Aorta (tissue), 5 donors: Measurements from ENCODE around the gene MANBA. TPM values are rescaled to one million over a fixed set of nuclear protein-coding genes. Genes with fewer than 3 reads are reported as not detected.
A peak's percentile ranks its signal among the peaks of the same experiment; 100 is the strongest.

Source experiments
- ATAC-seq: fragments of 200-7000 bp; cut with Tn5 transposase; one replicate; pipeline ENCODE4 v1.9.1; 2022; ENCODE audit warnings: moderate library complexity; ENCODE audit not compliant: low FRiP score
- DNase-seq, 2 donors: peaks; one replicate each; pipeline ENCODE4 v3.0.0-alpha.2; 2020
- H3K27ac ChIP-seq, 2 donors: one replicate each; pipeline ENCODE4 v1.5.1; 2013; ENCODE audit warnings: low read length in 2 of 2, mild to moderate bottlenecking in 2 of 2, moderate library complexity in 2 of 2, control low read depth in 1 of 2, inconsistent platforms in 1 of 2, low read depth in 1 of 2
- H3K27me3 ChIP-seq, 2 donors: one replicate each; pipeline ENCODE4 v1.6.1; 2013; ENCODE audit warnings: control low read depth in 1 of 2, low read length in 1 of 2, mild to moderate bottlenecking in 1 of 2, moderate library complexity in 1 of 2; ENCODE audit not compliant: insufficient read depth in 2 of 2, control insufficient read depth in 1 of 2
- H3K36me3 ChIP-seq, 2 donors: one replicate each; pipeline ENCODE4 v1.6.1; 2013; ENCODE audit warnings: control low read depth in 1 of 2, low read length in 1 of 2, mild to moderate bottlenecking in 1 of 2; ENCODE audit not compliant: insufficient read depth in 2 of 2, control insufficient read depth in 1 of 2
- H3K4me1 ChIP-seq, 2 donors: one replicate each; pipeline ENCODE4 v1.6.1; 2013; ENCODE audit warnings: low read length in 2 of 2, control low read depth in 1 of 2, mild to moderate bottlenecking in 1 of 2, moderate library complexity in 1 of 2; ENCODE audit not compliant: insufficient read depth in 2 of 2, control insufficient read depth in 1 of 2
- H3K4me3 ChIP-seq, 2 donors: one replicate each; pipeline ENCODE4 v1.5.1; 2013; ENCODE audit warnings: low read length in 2 of 2, control low read depth in 1 of 2, mild to moderate bottlenecking in 1 of 2
- H3K9me3 ChIP-seq: one replicate; pipeline ENCODE4 v1.6.1; 2013; ENCODE audit warnings: mild to moderate bottlenecking, low read length; ENCODE audit not compliant: control insufficient read depth
- WGBS, 2 donors: extraction: QIAGEN DNeasy Blood & Tissue Kit; methylation state at CpG; one replicate each; pipeline ENCODE4 v1.1.7; 2013; 5-methylcytosine and 5-hydroxymethylcytosine counted together
- intact Hi-C, 2 donors: fragments of 100-400 bp; cut with DNase I; formaldehyde crosslinking; loops; one replicate each; pipeline versions ENCODE4 v1.14.2 to v1.15.0; 2022
- long read RNA-seq, 2 donors: library from polyadenylated mRNA; unstranded; transcript quantifications; one replicate each; pipeline ENCODE4 v2.0.0, GENCODE V29; 2020 to 2021
- polyA plus RNA-seq, 2 donors: library from polyadenylated mRNA; stranded (reverse); fragments of 200-250 nt; gene quantifications; one replicate each; pipeline ENCODE4 v1.2.3, GENCODE V29; 2013
- total RNA-seq, 2 donors: library from RNA; stranded (reverse); fragmentation: NEBNext Ultra II Directional; extraction: Animal tissue kit (Norgen Biotek cat#: 25700); gene quantifications; one replicate each; pipeline ENCODE4 v1.2.1, GENCODE V29; 2021
- donor health status: healthy with polysubstance abuse.
- donor health status: Bipolar disorder and iron deficiency.
- donor health status: DM: no; HTN: no; CAD: no.
- donor health status: DM: no; HTN: no; CAD: no.
- donor health status: DM: yes; HTN: yes; CAD: no.

MANBA gene
- total RNA-seq (10 to 100 TPM; 20.9 to 41.4 TPM), polyA plus RNA-seq (10 to 100 TPM; 16.8 to 19.9 TPM)
- long read RNA-seq, donor 1, partial matches to known transcripts, result 3 of 19 reads
- long read RNA-seq, donor 1, other reads (novel, unspliced or antisense), result 12 of 19 reads
- long read RNA-seq, donor 2, transcript MANBA-201 (17 exons, 3,361 nt), result major isoform, 7 of 26 reads
- long read RNA-seq, donor 2, partial matches to known transcripts, result 9 of 26 reads
- long read RNA-seq, donor 2, other reads (novel, unspliced or antisense), result 10 of 26 reads

GRCh38 chr4:102760645-102761295, at the start of gene MANBA:
Gene MANBA, minus strand, starts transcription at chr4:102760968. Its CDS starts 74 bp downstream, at chr4:102760894.
- no peaks in the 10 kb centered on the region for H3K36me3 ChIP-seq
- DNase-seq (peak; percentile 93 to 95), ATAC-seq (peak; percentile 98)
- peak within 1 kb of the TSS; percentile 75 to 85 for H3K4me3 ChIP-seq
- no peaks in the 10 kb centered on the region for H3K9me3 ChIP-seq
- peak within 1 kb of the TSS in 1 of 2 donors; percentile 35 for H3K27ac ChIP-seq
- WGBS, 2 donors, result 0 to 1% methylated on average over 56 to 60 of the region's 60 CpGs
- H3K4me1 ChIP-seq, result no peaks in the 10 kb centered on the region
- H3K27me3 ChIP-seq, result no peaks in the 10 kb centered on the region
- intact Hi-C loops, result loop anchor here in 1 of 2 donors (5.0 kb wide), 2 partner anchors 67 to 138 kb away; partner anchors contain the start of gene UBE2D3

- Histone ChIP-seq H3K4me1 (peaks cover 0 to 2% of the 10 kb centered on the region in 2 donors), H3K27me3 (no peaks in the 10 kb centered on the region), H3K36me3 (no peaks in the 10 kb centered on the region), H3K4me3 (no peak overlapping the region), H3K9me3 (no peaks in the 10 kb centered on the region), H3K27ac (no peak overlapping the region)
- ATAC-seq, result no peak
- DNase-seq, result no peak
- intact Hi-C loops, result no loop called here
- 72 to 74% methylated on average over 2 of the region's 2 CpGs for WGBS, 2 donors
Measured at GRCh38 chr4:102809691-102810090, 48.9 kb upstream of the MANBA start.

GRCh38 chr4:102809190-102809589, 48.4 kb upstream of the MANBA start:
- no peaks in the 10 kb centered on the region for H3K36me3 ChIP-seq
- DNase-seq (no peak), ATAC-seq (no peak)
- H3K27me3 ChIP-seq, result no peaks in the 10 kb centered on the region
- no peak overlapping the region for H3K4me3 ChIP-seq
- H3K27ac ChIP-seq, result no peak overlapping the region
- no peaks in the 10 kb centered on the region for H3K9me3 ChIP-seq
- intact Hi-C loops, result no loop called here
- peaks cover 0 to 2% of the 10 kb centered on the region in 2 donors for H3K4me1 ChIP-seq
- 44 to 50% methylated on average over 3 of the region's 3 CpGs for WGBS, 2 donors

GRCh38 chr4:102808009-102808408, 47.2 kb upstream of the MANBA start:
- no peak for ATAC-seq
- 34 to 38% methylated on average over 2 of the region's 2 CpGs for WGBS, 2 donors
- H3K4me3 ChIP-seq, result no peak overlapping the region
- H3K4me1 ChIP-seq, result peaks cover 0 to under 1% of the 10 kb centered on the region in 2 donors
- no peaks in the 10 kb centered on the region for H3K9me3 ChIP-seq
- no peak for DNase-seq
- no peak overlapping the region for H3K27ac ChIP-seq
- H3K27me3 ChIP-seq, result no peaks in the 10 kb centered on the region
- intact Hi-C loops, result no loop called here
- H3K36me3 ChIP-seq, result no peaks in the 10 kb centered on the region

- no peaks in the 10 kb centered on the region for H3K4me1 ChIP-seq
- 53 to 60% methylated on average over 1 of the region's 1 CpG for WGBS, 2 donors
- ATAC-seq, result no peak
- no peaks in the 10 kb centered on the region for H3K9me3 ChIP-seq
- H3K27me3 ChIP-seq, result no peaks in the 10 kb centered on the region
- intact Hi-C loops, result no loop called here
- H3K4me3 ChIP-seq, result no peak overlapping the region
- no peaks in the 10 kb centered on the region for H3K36me3 ChIP-seq
- no peak for DNase-seq
- no peak overlapping the region for H3K27ac ChIP-seq
Measured at GRCh38 chr4:102807345-102807744, 46.6 kb upstream of the MANBA start.

GRCh38 chr4:102799816-102800215, 39.0 kb upstream of the MANBA start:
- 80 to 88% methylated on average over 2 of the region's 2 CpGs for WGBS, 2 donors

GRCh38 chr4:102794999-102795398, 34.2 kb upstream of the MANBA start:
- H3K4me1 ChIP-seq, result no peaks in the 10 kb centered on the region
- ATAC-seq, result no peak
- no peak overlapping the region for H3K27ac ChIP-seq
- H3K9me3 ChIP-seq, result no peaks in the 10 kb centered on the region
- DNase-seq, result no peak
- peaks cover 0 to 7% of the 10 kb centered on the region in 2 donors for H3K36me3 ChIP-seq
- intact Hi-C loops, result no loop called here
- no peaks in the 10 kb centered on the region for H3K27me3 ChIP-seq
- 89 to 95% methylated on average over 2 of the region's 2 CpGs for WGBS, 2 donors
- H3K4me3 ChIP-seq, result no peak overlapping the region

More at GRCh38 chr4:102799816-102800215, 39.0 kb upstream of the MANBA start:
- H3K27ac ChIP-seq, result no peak overlapping the region
- ATAC-seq (no peak), DNase-seq (no peak)
- intact Hi-C loops, result no loop called here
- no peaks in the 10 kb centered on the region for H3K27me3 ChIP-seq
- no peaks in the 10 kb centered on the region for H3K4me1 ChIP-seq
- peaks cover 0 to 2% of the 10 kb centered on the region in 2 donors for H3K36me3 ChIP-seq
- H3K4me3 ChIP-seq, result no peak overlapping the region
- no peaks in the 10 kb centered on the region for H3K9me3 ChIP-seq

- Histone ChIP-seq H3K4me3 (no peak overlapping the region), H3K4me1 (no peaks in the 10 kb centered on the region), H3K27me3 (no peaks in the 10 kb centered on the region), H3K27ac (no peak overlapping the region), H3K9me3 (no peaks in the 10 kb centered on the region), H3K36me3 (peaks cover 0 to 5% of the 10 kb centered on the region in 2 donors)
- DNase-seq (no peak), ATAC-seq (no peak)
- 78 to 81% methylated on average over 2 of the region's 2 CpGs for WGBS, 2 donors
- intact Hi-C loops, result no loop called here
Measured at GRCh38 chr4:102792361-102792936, 31.7 kb upstream of the MANBA start.
